HS-5 (cell line): Measurements from ENCODE around the gene PDK4.
A peak's percentile ranks its signal among the peaks of the same experiment; 100 is the strongest.

ENCODE experiments used
- DNase-seq: peaks from one replicate; pipeline ENCODE4 v3.0.0-alpha.2; 2012; ENCODE audit warnings: low read depth

PDK4 gene

DNA sequence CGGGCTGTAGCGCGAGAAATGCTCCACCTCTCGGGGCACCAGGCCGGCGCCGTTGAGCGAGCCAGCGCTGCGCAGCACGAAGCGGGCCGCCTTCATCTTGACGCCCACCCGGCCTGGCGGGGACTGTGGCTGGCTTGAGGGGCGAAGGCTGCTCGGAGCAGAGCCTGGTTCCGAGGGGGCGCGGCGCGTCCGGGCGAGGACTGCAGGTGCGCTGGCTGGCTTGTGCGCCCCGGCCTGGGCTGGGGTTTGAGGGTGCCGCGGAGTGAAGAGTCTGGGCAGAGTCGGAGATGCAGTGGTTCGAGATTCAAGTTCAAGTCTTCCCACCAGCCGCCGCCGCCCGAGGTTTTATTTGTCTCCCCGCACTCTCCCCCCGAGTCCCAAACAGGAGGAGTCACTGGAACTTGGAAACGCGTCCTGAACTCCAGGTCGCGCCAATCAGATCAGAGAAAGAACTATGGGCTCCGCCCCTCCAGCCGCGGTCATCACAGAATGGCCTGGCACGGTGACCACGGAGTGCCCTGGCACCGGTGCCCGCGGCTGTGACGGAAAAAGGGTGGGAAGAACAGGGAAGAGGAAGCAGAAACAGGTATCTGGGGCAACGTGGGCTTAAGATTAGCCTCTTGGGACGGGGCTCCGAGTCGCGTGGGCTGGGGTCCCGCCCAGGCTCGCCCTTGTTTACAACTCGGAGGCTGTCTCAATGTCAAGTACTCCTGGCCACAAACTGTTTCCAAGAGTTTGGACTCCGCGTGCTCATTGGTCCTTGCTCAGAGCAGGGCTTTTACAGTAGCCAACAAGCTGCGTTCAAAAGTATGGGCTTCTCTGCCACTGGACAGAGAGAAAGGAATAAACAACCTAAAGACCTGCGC lies at the start of gene PDK4:
Gene PDK4 (minus strand): TSS at position 319 of the 866 bp plus-strand sequence. CDS start 223 bp downstream, at position 96.
- no peak for DNase-seq

DNA sequence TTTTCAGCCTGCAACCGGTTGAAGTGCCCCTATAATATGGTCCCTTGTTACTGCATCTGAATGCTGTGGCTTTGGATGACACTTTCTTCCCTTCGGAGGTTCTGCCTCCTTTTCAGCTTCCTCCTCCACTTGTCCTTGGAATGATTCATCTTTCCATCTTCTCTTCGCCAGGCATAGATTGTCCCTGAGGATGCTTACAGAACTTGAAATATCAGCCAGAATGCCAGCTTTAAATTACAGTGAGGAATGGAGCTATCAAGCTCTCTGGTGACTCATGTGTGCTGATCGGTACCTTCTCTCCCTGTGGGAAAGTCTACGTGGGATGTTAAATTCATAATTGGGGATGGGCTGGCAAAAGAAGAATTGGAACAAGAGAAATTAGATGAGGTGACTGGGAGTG lies 45.9 kb upstream of the PDK4 start:
- no peak for DNase-seq

DNA sequence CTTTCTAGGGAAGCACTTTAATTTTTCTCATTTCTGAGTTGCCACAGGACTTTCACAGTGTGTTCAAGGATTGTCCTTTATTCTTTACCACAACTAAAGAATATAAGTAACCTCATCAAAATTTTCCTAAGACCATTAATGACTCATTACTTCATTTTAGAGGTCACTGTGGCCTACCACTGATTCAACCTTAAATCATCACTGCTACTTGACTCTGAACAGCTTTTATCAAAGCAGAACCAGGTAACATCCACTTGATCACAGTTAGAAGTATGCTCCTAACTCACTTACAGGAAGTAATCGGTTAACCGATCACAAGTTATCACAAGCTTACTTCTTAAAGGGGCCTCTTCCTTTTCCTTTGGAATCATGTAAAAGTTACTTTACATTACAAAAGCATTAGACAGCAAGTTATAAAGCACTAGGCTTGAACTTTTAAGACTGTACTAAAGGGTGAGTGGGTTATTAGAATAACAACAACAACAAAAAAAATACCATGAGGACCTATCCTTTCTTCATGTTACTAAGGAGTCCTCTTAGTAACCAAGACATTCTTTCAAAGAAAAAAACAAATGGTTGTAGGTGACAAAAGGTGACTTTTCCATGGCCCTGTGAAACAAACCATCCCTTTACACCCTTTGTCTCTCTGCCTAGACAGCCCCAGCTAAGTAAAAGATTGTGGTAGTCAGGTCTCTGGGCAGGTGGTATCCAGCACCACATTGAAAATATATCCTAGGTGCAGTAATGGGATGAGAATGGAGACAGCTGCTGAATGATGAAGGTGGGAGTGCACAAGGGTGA lies 40.0 kb upstream of the PDK4 start:
- no peak for DNase-seq

DNA sequence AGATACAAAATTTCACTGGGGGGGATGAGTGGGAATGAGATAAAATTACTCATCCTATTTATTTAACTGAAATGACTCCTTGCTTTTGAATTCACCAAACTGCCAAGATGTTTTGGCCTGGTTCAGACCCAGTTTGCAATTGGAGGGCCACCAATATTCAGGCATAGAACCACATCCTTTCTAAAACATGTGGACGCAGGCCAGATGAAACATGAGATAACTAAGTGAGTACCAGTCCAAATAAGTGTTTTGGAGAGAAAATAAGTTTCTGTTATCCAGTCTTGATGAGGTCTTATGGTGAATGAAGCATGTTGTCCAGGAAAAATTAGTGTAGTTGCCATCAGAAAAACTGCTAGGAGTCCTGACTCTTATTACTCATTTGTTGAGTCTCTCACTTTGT lies 36.3 kb upstream of the PDK4 start:
- no peak for DNase-seq

DNA sequence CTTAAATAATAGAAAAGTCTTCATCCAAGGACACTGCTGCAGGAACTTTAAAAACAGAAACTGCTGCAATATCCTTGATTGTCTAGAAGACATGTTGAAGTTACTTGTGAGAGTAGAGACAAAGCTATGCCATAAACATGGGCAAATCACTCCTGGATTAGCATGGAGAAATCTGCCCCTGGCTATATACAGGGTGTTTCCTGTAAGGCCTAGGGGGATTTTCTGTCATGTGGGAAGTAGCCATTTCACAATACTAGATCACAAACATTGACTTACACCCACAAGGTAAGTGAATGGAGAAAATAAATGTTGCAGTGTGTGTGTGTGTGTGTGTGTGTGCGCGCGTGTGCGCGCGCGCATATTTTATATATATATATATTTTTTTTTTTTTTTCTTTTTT lies 35.2 kb upstream of the PDK4 start:
- no peak for DNase-seq

DNA sequence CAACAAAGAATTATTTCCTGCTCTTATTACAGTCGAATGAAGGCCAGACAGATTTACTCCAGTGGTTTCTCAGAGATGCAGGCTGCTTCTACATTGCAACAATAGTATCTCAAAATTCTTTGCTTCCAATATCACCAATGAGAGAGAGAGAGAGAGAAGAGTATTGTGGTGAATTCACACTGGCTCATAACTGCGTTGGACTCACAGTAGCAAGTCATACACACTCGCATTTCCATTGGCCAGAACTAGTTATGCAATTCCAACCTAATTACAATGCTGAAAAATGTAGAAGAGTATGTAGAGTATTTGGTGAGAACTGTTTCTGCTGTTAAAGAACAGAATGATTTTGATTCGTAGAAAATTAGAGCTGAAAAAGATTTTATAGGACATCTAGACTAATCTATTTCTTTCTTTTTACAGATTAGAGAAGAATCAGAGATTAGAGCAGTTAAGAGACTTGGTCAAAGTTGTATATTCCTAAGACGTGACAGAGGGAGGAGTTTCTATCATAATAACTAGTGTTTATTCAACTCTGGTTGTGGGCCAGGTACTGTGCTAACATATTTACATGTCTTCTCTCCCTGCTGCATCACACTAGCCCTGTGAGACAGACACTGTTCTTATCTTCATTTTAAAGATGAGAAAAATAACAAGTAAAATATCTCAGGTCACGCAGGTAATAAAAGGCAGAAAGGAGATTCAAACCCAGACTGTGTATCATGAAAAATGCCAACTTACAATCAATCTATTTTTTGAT lies 34.6 kb upstream of the PDK4 start:
- no peak for DNase-seq

DNA sequence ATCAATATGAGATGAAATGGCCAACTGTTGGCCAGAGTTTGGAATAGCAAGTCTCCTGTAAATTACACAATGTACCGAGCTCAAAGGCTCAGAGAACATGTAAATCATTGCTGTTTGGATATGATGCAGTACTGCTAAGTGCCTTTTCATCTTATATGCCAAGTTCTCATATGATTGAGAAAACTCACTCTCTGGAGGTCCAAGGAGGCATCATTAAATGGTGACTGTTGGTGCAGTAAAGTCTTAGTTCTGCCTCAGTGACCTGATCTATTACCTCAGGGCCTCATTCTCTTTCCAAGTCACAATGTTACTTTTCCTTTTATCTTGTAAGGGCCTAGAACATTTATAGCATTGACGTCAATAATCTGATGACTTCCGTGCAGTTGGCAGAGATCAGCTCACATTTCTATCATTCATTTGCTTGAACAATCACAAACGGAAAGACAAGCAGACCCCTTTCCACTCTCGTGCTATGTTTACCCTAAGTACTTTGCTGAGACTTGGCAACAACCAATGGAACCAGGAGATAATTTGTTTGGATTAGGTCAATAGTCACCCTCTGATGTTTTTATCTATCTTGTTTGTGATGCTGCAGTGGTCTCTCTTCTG lies 32.6 kb upstream of the PDK4 start:
- DNase-seq: no peak

DNA sequence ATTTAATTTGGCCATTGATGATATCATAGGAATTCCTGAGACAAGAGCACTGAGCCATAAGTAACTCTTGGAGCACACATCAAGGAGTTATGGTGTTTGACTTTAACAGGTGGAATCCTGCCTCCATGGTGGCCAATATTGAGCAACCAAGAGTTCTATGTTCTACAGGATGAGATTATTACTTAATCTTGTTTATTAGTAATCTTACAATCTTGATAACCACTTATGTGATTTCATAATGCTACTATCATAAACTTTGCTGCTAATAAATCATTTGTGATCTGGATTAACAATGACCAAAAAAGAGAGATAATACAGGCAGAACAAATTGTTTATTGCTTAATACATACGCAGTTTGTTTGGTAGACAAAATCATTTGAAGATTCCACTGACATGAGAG lies 27.5 kb upstream of the PDK4 start:
- DNase-seq: no peak

DNA sequence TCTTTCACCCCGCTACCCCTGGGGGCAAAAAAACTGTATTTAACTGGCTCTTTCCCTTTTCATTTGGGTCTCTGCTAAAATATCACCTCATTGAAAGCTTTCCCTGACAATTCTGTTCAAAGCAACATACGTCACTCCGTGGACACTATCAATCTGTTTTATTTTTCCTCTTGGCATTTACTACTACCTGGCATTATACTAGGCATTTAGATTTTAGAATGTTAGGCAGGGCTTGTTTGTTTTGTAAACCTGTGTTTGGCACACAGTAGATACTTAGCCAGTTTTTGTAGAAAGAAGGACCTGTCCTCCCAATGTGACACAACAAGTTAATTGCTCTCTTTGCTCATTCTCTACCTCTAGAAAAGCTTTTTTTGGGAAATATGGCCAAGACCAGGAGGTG lies 26.5 kb upstream of the PDK4 start:
- no peak for DNase-seq

DNA sequence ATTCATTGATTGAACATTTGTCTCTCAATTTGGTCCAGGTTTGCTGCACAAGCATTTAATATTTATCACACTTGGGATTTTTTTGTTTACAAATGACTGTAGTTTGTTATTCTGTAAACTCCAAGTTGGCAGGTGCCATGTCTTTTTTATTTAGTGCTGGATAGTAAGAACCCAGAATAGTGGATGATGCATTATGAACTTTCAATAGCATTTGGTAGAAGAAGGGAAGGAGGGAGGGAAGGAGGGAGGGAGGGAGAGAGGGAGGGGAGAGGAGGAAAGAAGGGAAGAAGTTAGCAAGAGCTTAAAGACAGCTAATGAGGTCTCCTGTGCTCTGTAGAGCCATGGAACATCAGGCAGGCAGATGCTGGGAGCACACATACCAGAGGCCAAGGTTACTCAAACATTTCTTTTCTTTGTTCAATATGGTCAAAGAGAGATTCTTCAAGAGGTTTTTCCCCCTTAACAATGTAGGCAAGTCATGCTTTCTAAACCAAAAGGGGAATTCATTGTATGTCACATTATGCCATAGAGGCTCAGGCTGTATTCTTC lies 25.8 kb upstream of the PDK4 start:
- DNase-seq: no peak

DNA sequence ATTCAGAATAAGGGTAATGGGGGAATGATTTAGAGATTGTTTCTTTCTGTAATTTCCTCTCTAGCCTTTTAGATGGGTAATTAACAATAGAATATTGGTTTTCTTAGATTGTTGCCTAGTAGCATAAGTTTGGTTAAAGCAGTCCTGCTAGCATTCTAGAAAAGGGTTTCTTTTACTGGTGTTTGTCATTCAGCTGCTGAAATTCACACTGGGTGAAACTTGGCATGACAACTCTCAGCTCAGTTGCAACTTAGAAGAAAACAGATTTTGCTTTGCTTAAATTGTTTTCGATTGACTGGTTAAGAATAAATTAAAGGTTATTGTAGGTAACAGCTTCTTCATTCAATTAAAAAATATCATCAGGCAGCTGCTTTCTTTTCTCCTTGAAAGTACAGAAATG lies 25.1 kb upstream of the PDK4 start:
- DNase-seq: no peak

DNA sequence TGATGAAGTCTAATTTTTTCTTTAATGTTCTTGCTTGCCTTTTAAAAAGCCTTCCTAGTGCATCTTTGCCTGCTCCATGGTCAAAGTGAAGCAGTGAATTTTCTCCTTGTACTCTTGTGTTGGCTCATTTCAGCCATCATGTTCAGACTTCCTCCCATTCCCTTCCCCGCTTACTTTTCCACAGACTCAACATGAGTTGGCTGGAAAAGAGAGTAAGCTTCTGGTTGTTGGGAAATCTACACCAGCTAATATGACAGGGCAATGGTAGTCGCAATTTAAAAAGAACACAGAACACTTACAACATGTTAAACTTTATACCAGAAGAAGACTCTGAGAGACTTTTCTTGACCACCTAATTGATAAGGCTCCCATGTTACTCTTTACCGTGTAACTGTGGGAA lies 24.3 kb upstream of the PDK4 start:
- no peak for DNase-seq

DNA sequence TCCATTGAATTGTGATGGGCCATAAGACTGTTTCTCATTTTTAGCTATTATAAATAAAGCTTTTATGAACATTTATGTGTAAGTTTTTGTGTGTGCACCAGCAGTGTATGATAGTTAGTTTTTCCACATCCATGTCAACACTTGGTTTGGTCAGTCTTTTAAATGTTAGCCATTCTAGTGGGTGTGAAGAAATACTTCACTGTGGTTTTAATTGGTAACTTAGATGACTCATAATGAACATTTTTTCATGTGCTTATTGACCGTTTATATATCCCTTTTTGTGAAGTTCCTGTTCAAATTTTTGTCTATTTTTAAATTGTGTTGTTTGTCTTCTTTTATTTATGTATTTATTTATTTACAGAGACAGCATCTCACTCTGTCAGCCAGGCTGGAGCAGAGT lies 23.6 kb upstream of the PDK4 start:
- DNase-seq: no peak

DNA sequence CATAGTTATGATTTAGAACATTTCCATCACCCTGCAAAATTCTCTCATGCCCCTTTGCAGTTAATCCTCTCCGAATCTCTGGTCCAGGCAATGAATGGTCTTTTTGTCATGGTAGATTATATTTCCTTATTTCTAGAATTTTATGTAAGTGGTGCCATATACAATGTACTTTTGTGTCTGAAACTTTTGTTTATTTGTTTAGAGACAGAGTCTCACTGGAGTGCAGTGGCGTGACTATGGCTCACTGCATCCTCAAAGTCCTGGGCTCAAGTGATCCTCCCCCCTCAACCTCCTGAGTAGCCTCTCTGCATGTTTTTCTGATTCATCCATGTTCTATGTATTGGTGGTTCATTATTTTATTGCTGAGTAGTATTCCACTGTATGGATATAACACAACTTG lies 23.2 kb upstream of the PDK4 start:
- no peak for DNase-seq

DNA sequence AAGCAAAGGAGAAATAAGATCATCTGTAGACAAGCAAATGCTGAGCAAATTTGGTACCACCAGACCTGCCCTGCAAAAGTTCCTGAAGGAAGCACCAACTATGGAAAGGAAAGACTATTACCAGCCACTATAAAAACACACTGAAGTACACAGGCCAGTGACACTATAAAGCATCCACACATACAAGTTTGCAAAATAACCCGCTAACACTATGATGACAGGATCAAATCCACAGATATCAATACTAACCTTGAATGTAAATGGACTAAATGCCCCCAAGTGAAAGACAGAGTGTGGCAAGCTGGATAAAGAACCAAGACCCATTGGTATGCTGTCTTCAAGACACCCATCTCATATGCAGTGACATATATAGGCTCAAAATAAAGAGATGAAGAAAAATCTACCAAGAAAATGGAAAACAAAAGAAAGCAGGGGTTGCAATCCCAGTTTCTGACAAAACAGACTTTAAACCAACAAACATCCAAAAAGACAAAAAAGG lies 18.2 kb upstream of the PDK4 start:
- DNase-seq: no peak

DNA sequence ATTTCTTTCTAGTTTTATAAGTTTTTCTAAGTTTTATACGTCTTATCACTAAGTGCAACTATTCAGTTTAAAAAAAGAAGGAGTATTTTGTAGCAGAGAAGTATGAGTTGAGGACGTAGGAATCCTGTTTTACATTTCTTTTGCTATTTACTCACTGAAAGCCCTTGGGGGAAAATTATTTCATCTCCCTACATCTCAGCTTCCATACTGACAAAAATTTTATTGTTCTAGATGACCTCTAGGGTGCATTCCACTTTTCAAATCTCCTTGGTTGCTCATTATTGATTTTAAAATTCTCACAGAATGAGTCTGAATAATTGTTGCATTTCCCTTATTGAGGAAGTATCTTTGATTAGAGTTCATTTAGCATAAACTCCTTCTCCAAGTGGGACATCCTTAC lies 14.9 kb upstream of the PDK4 start:
- DNase-seq: no peak

DNA sequence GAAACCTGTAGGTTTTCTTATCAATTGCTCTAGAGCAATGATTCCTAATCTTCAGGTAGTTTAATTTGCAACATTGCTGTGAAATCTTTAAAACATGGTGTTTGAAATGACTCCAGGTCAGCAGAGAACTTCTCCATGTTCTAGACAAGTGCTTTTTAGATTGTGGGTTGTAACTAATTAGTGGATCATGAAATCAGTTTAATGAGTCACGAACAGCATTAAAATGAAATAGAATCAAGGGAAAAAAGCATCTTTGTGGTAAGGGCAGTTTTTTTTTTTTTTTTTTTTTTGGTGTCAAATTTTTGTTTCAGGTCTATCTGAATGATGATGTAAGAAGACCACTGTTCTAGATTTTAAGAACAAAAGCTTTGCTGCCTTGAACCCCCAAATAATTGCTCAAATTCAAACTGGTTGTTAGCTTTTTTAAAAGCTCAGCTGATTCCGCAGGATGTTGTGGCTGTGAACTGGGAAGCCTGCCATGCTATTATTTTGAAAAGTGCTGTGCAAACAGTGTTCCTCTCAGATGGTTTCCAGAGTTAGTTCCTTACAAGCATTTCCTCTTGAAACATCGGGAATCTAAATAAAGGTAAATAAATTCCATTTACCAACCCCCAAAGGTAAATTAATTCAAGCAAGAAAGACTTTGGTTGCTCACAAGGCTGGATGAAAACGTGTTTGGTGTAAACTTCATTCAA lies 13.1 kb upstream of the PDK4 start:
- DNase-seq: no peak

DNA sequence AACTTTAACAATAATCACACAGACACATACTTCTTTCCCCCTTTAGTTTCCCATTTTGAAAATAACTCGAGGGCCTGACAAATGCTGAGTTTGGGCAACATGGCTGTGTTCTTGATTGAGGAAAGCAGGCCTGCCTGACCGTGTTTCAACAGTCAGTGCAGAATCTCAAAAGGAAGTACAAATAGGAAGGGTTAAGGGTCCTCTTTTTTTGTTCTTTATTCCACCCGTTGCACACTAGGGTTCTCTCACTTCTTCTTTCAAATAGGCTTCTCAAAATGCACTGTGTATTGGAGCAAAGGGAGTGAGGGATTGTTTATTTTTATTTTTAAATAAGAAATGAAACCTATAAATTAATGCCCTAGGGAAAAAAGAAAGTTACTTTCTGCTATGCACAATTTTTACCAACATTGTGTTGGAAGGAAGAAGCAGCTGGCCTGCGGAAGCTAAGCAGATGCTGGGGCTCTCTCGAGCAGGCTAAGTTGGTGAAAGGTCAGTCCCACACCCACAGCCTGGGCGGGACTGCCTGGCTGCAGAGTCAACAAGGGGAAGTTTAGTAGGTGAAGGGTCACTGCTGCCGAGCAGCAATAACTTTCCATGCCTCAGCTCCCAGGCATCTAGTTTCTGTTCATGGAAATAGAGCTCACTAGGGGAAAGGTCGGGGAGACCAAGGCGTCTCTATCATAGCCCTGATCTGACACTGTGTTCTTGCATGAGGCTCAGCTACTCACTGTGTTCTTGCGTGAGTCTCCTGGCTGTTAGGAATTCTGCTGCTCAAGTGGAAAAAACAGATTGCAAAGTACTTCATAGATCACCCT lies 12.2 kb upstream of the PDK4 start:
- DNase-seq: peak; percentile 65

DNA sequence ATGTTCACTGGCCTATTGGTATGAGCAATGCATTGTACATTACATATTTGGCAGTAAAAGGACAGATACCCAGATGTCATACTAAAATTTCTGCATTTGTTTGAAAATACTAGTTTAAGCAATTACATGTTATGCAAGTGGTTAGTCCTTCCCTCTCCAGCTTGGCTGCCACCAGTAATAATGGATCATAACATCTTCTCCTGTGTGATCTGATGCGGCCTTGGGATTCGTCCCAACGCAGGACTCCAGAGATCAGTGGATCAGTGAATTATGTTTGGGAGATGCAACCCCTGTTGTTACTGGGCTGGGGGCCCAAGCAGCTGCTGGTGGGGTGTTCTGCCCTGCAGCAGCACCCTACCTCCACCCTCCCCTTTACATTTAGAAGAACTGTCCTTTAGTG lies 11.2 kb upstream of the PDK4 start:
- no peak for DNase-seq

DNA sequence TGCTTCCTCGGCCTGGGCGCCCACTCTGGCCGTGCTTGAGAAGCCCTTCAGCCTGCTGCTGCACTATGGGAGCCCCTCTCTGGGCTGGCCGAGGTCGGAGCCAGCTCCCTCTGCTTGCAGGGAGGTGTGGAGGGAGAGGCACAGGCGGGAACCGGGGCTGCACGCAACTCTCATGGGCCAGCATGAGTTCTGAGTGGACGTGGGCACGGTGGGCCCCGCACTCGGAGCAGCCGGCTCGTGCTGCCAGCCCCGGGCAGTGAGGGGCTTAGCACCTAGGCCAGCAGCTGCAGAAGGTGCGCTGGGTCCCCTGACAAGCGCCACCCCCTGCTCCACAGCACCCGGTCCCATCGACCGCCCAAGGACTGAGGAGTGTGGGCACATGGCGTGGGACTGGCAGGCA lies 9.0 kb upstream of the PDK4 start:
- no peak for DNase-seq
